Transverse colon (tissue), 3 donors: Measurements from ENCODE around the gene KIF5A.

Source experiments
- EP300 ChIP-seq: sonication (generic); formaldehyde crosslinking; IDR thresholded peaks from one replicate; pipeline ENCODE4 v1.6.1; 2017; ENCODE audit warnings: antibody characterized with exemption, low read depth
- POLR2A ChIP-seq: fragments of 450-650 bp; IDR thresholded peaks from one replicate; pipeline ENCODE4 v1.6.1; 2016; ENCODE audit warnings: antibody characterized with exemption, mild to moderate bottlenecking, moderate library complexity
- TF ChIP-seq, protein P1 (sequence below), 5 experiments: fragments of 200-600 bp in 3 of 5; fragments of 450-650 bp in 2 of 5; sonication (generic) in 3 of 5; IDR thresholded peaks; 1 replicate in 2 of 5; 2 replicates in 3 of 5; pipeline ENCODE4 v1.5.1; 2016 to 2017; ENCODE audit warnings: antibody characterized with exemption in 5 of 5, inconsistent platforms in 3 of 5, mild to moderate bottlenecking in 2 of 5, moderate library complexity in 1 of 5

GRCh38 chr12:57604454-57604991, 54.7 kb downstream of the KIF5A start, which contains the start of gene DTX3:
- TF ChIP-seq, protein P1, sequence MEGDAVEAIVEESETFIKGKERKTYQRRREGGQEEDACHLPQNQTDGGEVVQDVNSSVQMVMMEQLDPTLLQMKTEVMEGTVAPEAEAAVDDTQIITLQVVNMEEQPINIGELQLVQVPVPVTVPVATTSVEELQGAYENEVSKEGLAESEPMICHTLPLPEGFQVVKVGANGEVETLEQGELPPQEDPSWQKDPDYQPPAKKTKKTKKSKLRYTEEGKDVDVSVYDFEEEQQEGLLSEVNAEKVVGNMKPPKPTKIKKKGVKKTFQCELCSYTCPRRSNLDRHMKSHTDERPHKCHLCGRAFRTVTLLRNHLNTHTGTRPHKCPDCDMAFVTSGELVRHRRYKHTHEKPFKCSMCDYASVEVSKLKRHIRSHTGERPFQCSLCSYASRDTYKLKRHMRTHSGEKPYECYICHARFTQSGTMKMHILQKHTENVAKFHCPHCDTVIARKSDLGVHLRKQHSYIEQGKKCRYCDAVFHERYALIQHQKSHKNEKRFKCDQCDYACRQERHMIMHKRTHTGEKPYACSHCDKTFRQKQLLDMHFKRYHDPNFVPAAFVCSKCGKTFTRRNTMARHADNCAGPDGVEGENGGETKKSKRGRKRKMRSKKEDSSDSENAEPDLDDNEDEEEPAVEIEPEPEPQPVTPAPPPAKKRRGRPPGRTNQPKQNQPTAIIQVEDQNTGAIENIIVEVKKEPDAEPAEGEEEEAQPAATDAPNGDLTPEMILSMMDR (IDR thresholded peaks at IDR 0.05): no peak
- TF ChIP-seq EP300 (no peak), POLR2A (no peak)
